ENCODE results near the gene AHCYL2.

DNA sequence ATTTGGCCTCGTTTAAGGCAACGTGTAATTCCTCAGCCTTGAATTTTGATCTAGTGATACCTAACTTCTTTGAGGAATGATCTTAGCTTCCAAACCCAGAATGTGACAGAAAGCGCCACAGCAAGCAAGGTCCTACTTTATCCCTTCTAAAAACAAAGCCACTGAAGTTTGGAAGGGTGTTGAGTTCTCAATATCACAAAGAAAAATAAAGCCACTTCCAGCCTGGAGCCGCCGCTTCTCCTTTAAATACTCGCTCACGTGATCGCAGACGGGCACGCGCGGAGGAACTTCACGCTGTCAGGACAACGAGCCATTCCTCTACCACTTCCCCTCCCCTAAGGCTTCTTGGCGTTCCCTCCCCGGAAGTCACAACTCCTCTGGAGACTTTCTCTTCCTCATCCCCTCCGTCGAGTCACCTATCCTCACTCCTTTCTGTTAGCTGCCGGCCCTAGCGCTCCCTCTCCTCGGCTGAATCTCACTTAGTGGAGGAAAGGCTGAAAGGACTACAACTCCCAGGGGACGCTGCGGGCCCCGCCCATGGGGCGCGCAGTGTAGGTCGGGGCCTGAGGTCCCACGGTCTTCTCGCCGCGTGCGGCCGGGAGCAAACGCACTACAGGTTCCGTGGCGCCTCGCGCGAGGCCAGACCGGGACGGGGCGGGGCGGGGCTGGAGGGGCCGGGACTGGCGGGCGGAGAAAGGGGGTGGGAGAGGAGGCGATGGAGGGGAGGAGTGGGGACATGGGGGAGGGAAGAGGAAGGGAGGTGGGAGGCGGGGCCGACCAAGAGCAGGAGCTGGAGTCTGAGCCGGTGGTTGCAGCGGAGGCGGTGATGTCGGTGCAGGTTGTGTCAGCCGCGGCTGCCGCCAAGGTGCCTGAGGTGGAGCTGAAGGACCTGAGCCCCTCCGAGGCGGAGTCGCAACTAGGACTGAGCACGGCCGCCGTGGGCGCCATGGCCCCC is at the start of gene AHCYL2:
- TF ChIP-seq CTCF (IDR thresholded peaks at IDR 0.05; ENCODE audit: insufficient read depth, low read length, poor library complexity, severe bottlenecking) = no peak
- no peak for TF ChIP-seq EZH2phosphoT487 (conservative IDR thresholded peaks at IDR 0.05; ENCODE audit: low read length)

Measured in SU-DHL-6 (cell line).